HEK293 (cell line): ENCODE measurements around the gene ZEB2.

Source experiments
- GLIS2 ChIP-seq: fragments of 450-650 bp; formaldehyde crosslinking; IDR thresholded peaks from 2 replicates; pipeline ENCODE4 v1.5.1; 2016; ENCODE audit warnings: missing biosample characterization, missing genetic modification characterization
- KLF9 ChIP-seq: fragments of 450-650 bp; formaldehyde crosslinking; IDR thresholded peaks from 2 replicates; pipeline ENCODE4 v1.5.1; 2016; ENCODE audit warnings: missing biosample characterization, missing genetic modification characterization, low read depth
- PATZ1 ChIP-seq: fragments of 450-650 bp; formaldehyde crosslinking; IDR thresholded peaks from 2 replicates; pipeline ENCODE4 v1.5.1; 2016; ENCODE audit warnings: missing biosample characterization, missing genetic modification characterization
- RBAK ChIP-seq: fragments of 450-650 bp; formaldehyde crosslinking; IDR thresholded peaks from 2 replicates; pipeline ENCODE4 v1.5.1; 2016; ENCODE audit warnings: missing biosample characterization, missing genetic modification characterization
- SP7 ChIP-seq: fragments of 450-650 bp; formaldehyde crosslinking; IDR thresholded peaks from 2 replicates; pipeline ENCODE4 v1.5.1; 2016; ENCODE audit warnings: missing biosample characterization, missing genetic modification characterization
- TCF7L2 ChIP-seq: IDR thresholded peaks from 2 replicates; pipeline ENCODE4 v1.6.1; 2011; ENCODE audit warnings: low read depth, mild to moderate bottlenecking, inconsistent platforms, low read length, moderate library complexity, borderline replicate concordance
- TRIM28 ChIP-seq: IDR thresholded peaks from 2 replicates; pipeline ENCODE4 v1.6.1; 2011; ENCODE audit warnings: low read length, control low read depth, borderline replicate concordance
- ZBTB11 ChIP-seq: fragments of 450-650 bp; formaldehyde crosslinking; conservative IDR thresholded peaks from 2 replicates; pipeline ENCODE4 v1.5.1; 2016; ENCODE audit warnings: low read depth, missing biosample characterization, missing genetic modification characterization
- ZFP41 ChIP-seq: fragments of 450-650 bp; formaldehyde crosslinking; IDR thresholded peaks from 2 replicates; pipeline ENCODE4 v1.5.1; 2016; ENCODE audit warnings: missing biosample characterization, missing genetic modification characterization, borderline replicate concordance
- ZNF138 ChIP-seq: fragments of 450-650 bp; formaldehyde crosslinking; IDR thresholded peaks from 2 replicates; pipeline ENCODE4 v1.5.1; 2016; ENCODE audit warnings: missing biosample characterization, missing genetic modification characterization, borderline replicate concordance
- ZNF146 ChIP-seq: fragments of 450-650 bp; formaldehyde crosslinking; IDR thresholded peaks from 2 replicates; pipeline ENCODE4 v1.5.1; 2016; ENCODE audit warnings: missing biosample characterization, missing genetic modification characterization
- ZNF148 ChIP-seq: fragments of 450-650 bp; formaldehyde crosslinking; IDR thresholded peaks from 2 replicates; pipeline ENCODE4 v1.5.0; 2017; ENCODE audit warnings: missing biosample characterization, missing genetic modification characterization, borderline replicate concordance
- ZNF157 ChIP-seq: fragments of 450-650 bp; formaldehyde crosslinking; IDR thresholded peaks from 2 replicates; pipeline ENCODE4 v1.5.1; 2016; ENCODE audit warnings: missing biosample characterization, missing genetic modification characterization
- ZNF26 ChIP-seq: fragments of 450-650 bp; formaldehyde crosslinking; IDR thresholded peaks from 2 replicates; pipeline ENCODE4 v1.5.1; 2016; ENCODE audit warnings: missing biosample characterization, missing genetic modification characterization
- ZNF324 ChIP-seq: fragments of 450-650 bp; formaldehyde crosslinking; IDR thresholded peaks from 2 replicates; pipeline ENCODE4 v1.5.1; 2016; ENCODE audit warnings: missing biosample characterization, missing genetic modification characterization
- ZNF37A ChIP-seq: fragments of 450-650 bp; IDR thresholded peaks from 2 replicates; pipeline ENCODE4 v1.5.1; 2018; ENCODE audit warnings: missing biosample characterization, missing genetic modification characterization
- ZNF391 ChIP-seq: fragments of 450-650 bp; formaldehyde crosslinking; IDR thresholded peaks from 2 replicates; pipeline ENCODE4 v1.5.1; 2016; ENCODE audit warnings: low read depth, missing biosample characterization, missing genetic modification characterization, borderline replicate concordance
- ZNF548 ChIP-seq: fragments of 450-650 bp; formaldehyde crosslinking; IDR thresholded peaks from 2 replicates; pipeline ENCODE4 v1.5.1; 2016; ENCODE audit warnings: missing biosample characterization, missing genetic modification characterization
- ZNF549 ChIP-seq: fragments of 450-650 bp; IDR thresholded peaks from 2 replicates; pipeline ENCODE4 v1.5.1; 2018; ENCODE audit warnings: missing biosample characterization, missing genetic modification characterization, mild to moderate bottlenecking, inconsistent platforms, moderate library complexity
- ZNF555 ChIP-seq: fragments of 450-650 bp; formaldehyde crosslinking; conservative IDR thresholded peaks from 2 replicates; pipeline ENCODE4 v1.5.1; 2017; ENCODE audit warnings: missing biosample characterization, mild to moderate bottlenecking, missing genetic modification characterization, inconsistent platforms
- ZNF558 ChIP-seq: fragments of 450-650 bp; formaldehyde crosslinking; IDR thresholded peaks from 2 replicates; pipeline ENCODE4 v1.5.1; 2016; ENCODE audit warnings: missing biosample characterization, missing genetic modification characterization
- ZNF580 ChIP-seq: fragments of 450-650 bp; formaldehyde crosslinking; IDR thresholded peaks from 2 replicates; pipeline ENCODE4 v1.5.1; 2016; ENCODE audit warnings: missing biosample characterization, missing genetic modification characterization
- ZNF600 ChIP-seq: fragments of 450-650 bp; formaldehyde crosslinking; IDR thresholded peaks from 2 replicates; pipeline ENCODE4 v1.5.1; 2016; ENCODE audit warnings: missing biosample characterization, missing genetic modification characterization
- ZNF626 ChIP-seq: fragments of 450-650 bp; sonication (Bioruptor Pico); formaldehyde crosslinking; IDR thresholded peaks from 2 replicates; pipeline ENCODE4 v1.5.1; 2018; ENCODE audit warnings: missing biosample characterization, missing genetic modification characterization, inconsistent platforms
- ZNF747 ChIP-seq: fragments of 450-650 bp; formaldehyde crosslinking; IDR thresholded peaks from 2 replicates; pipeline ENCODE4 v1.5.1; 2016; ENCODE audit warnings: missing biosample characterization, missing genetic modification characterization
- ZNF792 ChIP-seq: fragments of 450-650 bp; formaldehyde crosslinking; IDR thresholded peaks from 2 replicates; pipeline ENCODE4 v1.5.1; 2016; ENCODE audit warnings: missing biosample characterization, missing genetic modification characterization
- ZSCAN16 ChIP-seq: fragments of 450-650 bp; formaldehyde crosslinking; IDR thresholded peaks from 2 replicates; pipeline ENCODE4 v1.5.1; 2016; ENCODE audit warnings: missing biosample characterization, missing genetic modification characterization
- ZSCAN5A ChIP-seq: fragments of 450-650 bp; formaldehyde crosslinking; IDR thresholded peaks from 2 replicates; pipeline ENCODE4 v1.5.1; 2016; ENCODE audit warnings: missing biosample characterization, missing genetic modification characterization

The ZEB2 gene

GRCh38 chr2:144505245-144505831 is 14.6 kb downstream of the ZEB2 start (continued):
- TF ChIP-seq ZNF148 (no peak), ZSCAN16 (no peak), ZNF555 (tag by site-specific recombination) (no peak), RBAK (no peak), ZNF548 (tag by site-specific recombination) (no peak), ZNF626 (tag by site-specific recombination) (no peak), ZNF157 (tag by site-specific recombination) (no peak), TRIM28 (peak; percentile 74; the same call in 1 of the 2 replicates), KLF9 (tag by site-specific recombination) (peak; percentile 54; the same call in 1 of the 2 replicates), ZBTB11 (tag by site-specific recombination) (no peak), ZFP41 (tag by site-specific recombination) (no peak), ZNF747 (tag by site-specific recombination) (no peak), ZNF549 (tag by site-specific recombination) (no peak), ZNF26 (tag by site-specific recombination) (no peak), ZNF324 (tag by site-specific recombination) (no peak), PATZ1 (tag by site-specific recombination) (no peak), ZNF146 (no peak), ZNF558 (no peak), ZNF138 (tag by site-specific recombination) (no peak), ZNF792 (tag by site-specific recombination) (no peak), ZSCAN5A (no peak), ZNF391 (tag by site-specific recombination) (no peak), GLIS2 (no peak), ZNF580 (tag by site-specific recombination) (no peak), ZNF37A (no peak), ZNF600 (tag by site-specific recombination) (0 out of 2 replicates have a peak, but pooled peaks have one; percentile 33), SP7 (tag by site-specific recombination) (no peak), TCF7L2 (no peak)
